Measurements from ENCODE around the gene HAVCR2. TPM values are rescaled to one million over a fixed set of nuclear protein-coding genes. Genes with fewer than 3 reads are reported as not detected.

Gene HAVCR2
- total and polyA plus RNA-seq, 2 donors from 2014 or later = 14.6 to 17.5 TPM

GRCh38 chr5:157142317-157143126, 33.7 kb upstream of the HAVCR2 start, which contains the start of gene MED7:
Gene MED7 (minus strand): TSS chr5:157142865. CDS start chr5:157139431, 3,434 bp downstream.
- FAIRE-seq = peak; percentile 98
- H3K27ac ChIP-seq (ENCODE audit: low read depth in 2 of 2, low read length in 2 of 2) = peak within 1 kb of the TSS; percentile 68 to 91
- intact Hi-C loops (cut with DNase I) = no loop called here
- DNase-seq = peak; percentile 97 to 100 (median 97)
- H3K4me3 ChIP-seq (ENCODE audit: low read length in 3 of 3) = peak within 1 kb of the TSS; percentile 96 to 97 (median 96)
- H3K36me3 ChIP-seq (ENCODE audit: control insufficient read depth in 2 of 3, insufficient read depth in 3 of 3, low read length in 3 of 3) = peaks cover 1 to 5% (median 4%) of the 10 kb centered on the region in 3 donors
- H3K9ac ChIP-seq (ENCODE audit: low read length in 3 of 3) = peak within 1 kb of the TSS; percentile 95 to 99 (median 96)
- TF ChIP-seq CTCF (IDR thresholded peaks at IDR 0.05; ENCODE audit: borderline replicate concordance, extremely low read depth, insufficient read depth) = peak; percentile 1
- no peaks in the 10 kb centered on the region for H3K27me3 ChIP-seq (ENCODE audit: control insufficient read depth, insufficient read depth, low read length)
- H3K4me1 ChIP-seq (ENCODE audit: control insufficient read depth in 2 of 3, insufficient read depth in 2 of 3, low read depth in 1 of 3, low read length in 3 of 3) = peaks cover 0 to 10% (median 6%) of the 10 kb centered on the region in 3 donors
- no peaks in the 10 kb centered on the region for H3K9me3 ChIP-seq (ENCODE audit: control insufficient read depth in 2 of 3, insufficient read depth in 1 of 3, low read length in 3 of 3)

- TF ChIP-seq CTCF (IDR thresholded peaks at IDR 0.05; ENCODE audit: borderline replicate concordance, extremely low read depth, insufficient read depth) = no peak
- no peak overlapping the region for H3K4me3 ChIP-seq (ENCODE audit: low read length in 3 of 3)
- intact Hi-C loops (cut with DNase I) = no loop called here
- H3K27ac ChIP-seq (ENCODE audit: low read depth in 2 of 2, low read length in 2 of 2) = no peak overlapping the region
- H3K9me3 ChIP-seq (ENCODE audit: control insufficient read depth in 2 of 3, insufficient read depth in 1 of 3, low read length in 3 of 3) = no peaks in the 10 kb centered on the region
- DNase-seq = no peak
- H3K4me1 ChIP-seq (ENCODE audit: control insufficient read depth in 2 of 3, insufficient read depth in 2 of 3, low read depth in 1 of 3, low read length in 3 of 3) = peaks cover 0 to 6% (median 4%) of the 10 kb centered on the region in 3 donors
- peaks cover 3 to 6% (median 6%) of the 10 kb centered on the region in 3 donors for H3K36me3 ChIP-seq (ENCODE audit: control insufficient read depth in 2 of 3, insufficient read depth in 3 of 3, low read length in 3 of 3)
- no peak for FAIRE-seq
- H3K9ac ChIP-seq (ENCODE audit: low read length in 3 of 3) = no peak overlapping the region
- H3K27me3 ChIP-seq (ENCODE audit: control insufficient read depth, insufficient read depth, low read length) = no peaks in the 10 kb centered on the region
Measured at GRCh38 chr5:157137691-157138090, 28.8 kb upstream of the HAVCR2 start.

- no peaks in the 10 kb centered on the region for H3K9me3 ChIP-seq (ENCODE audit: control insufficient read depth in 2 of 3, insufficient read depth in 1 of 3, low read length in 3 of 3)
- H3K36me3 ChIP-seq (ENCODE audit: control insufficient read depth in 2 of 3, insufficient read depth in 3 of 3, low read length in 3 of 3) = no peaks in the 10 kb centered on the region
- FAIRE-seq (no peak), DNase-seq (no peak)
- H3K9ac ChIP-seq (ENCODE audit: low read length in 3 of 3) = no peak overlapping the region
- intact Hi-C loops (cut with DNase I) = no loop called here
- H3K4me3 ChIP-seq (ENCODE audit: low read length in 3 of 3) = no peak overlapping the region
- no peaks in the 10 kb centered on the region for H3K27me3 ChIP-seq (ENCODE audit: control insufficient read depth, insufficient read depth, low read length)
- H3K27ac ChIP-seq (ENCODE audit: low read depth in 2 of 2, low read length in 2 of 2) = no peak overlapping the region
- peaks cover 0 to 3% (median 0%) of the 10 kb centered on the region in 3 donors for H3K4me1 ChIP-seq (ENCODE audit: control insufficient read depth in 2 of 3, insufficient read depth in 2 of 3, low read depth in 1 of 3, low read length in 3 of 3)
- TF ChIP-seq CTCF (IDR thresholded peaks at IDR 0.05; ENCODE audit: borderline replicate concordance, extremely low read depth, insufficient read depth) = no peak
Measured at GRCh38 chr5:157132281-157132612, 23.4 kb upstream of the HAVCR2 start.

Data from kidney (tissue), 14 donors.